HepG2 (cell line): ENCODE measurements around the gene ATP5F1A. TPM values are rescaled to one million over a fixed set of nuclear protein-coding genes. Genes with fewer than 3 reads are reported as not detected.

ENCODE experiments used
- ATAC-seq: fragments of 200-7000 bp; cut with Tn5 transposase; 3 replicates; pipeline ENCODE4 v1.9.1; 2020; ENCODE audit warnings: mild to moderate bottlenecking, moderate library complexity
- BruUV-seq: library from RNA; stranded (reverse); fragments of 400-500 nt; replicated peaks from 2 replicates; lab custom pipeline; 2021; lab: Mats Ljungman, UMichigan
- CTCF ChIA-PET: fragments of 300-600 bp; formaldehyde crosslinking; extraction: SDS; loops from one replicate; lab custom pipeline; 2021; ENCODE audit warnings: low total read pairs, inconsistent platforms, low intra/inter-chr PET ratio; lab: Yijun Ruan, JAX
- POLR2A ChIA-PET: fragments of 350-600 bp; sonication (Branson Sonifier 250); formaldehyde crosslinking; loops from one replicate; lab custom pipeline; 2020; ENCODE audit warnings: antibody characterized with exemption, inconsistent platforms; lab: Yijun Ruan, JAX
- DNase-seq: peaks from one replicate; pipeline ENCODE4 v3.0.0-alpha.2; 2015; ENCODE audit warnings: low spot score
- FAIRE-seq: peaks from 3 replicates; lab custom pipeline; 2011; peaks lifted over from hg19 to GRCh38; lab: Jason Lieb, UNC
- H2AFZ ChIP-seq: one replicate; pipeline ENCODE4 v1.6.1; 2011; ENCODE audit warnings: low read length, inconsistent platforms
- H3K27ac ChIP-seq: fragments of 300-600 bp; 3 replicates; pipeline ENCODE4 v1.8.0; 2011; ENCODE audit warnings: mixed run types, mild to moderate bottlenecking, mixed read lengths, low read length, inconsistent platforms; ENCODE audit not compliant: insufficient read depth; ENCODE audit errors: extremely low read length
- H3K27me3 ChIP-seq, 2 experiments: fragments of 200-600 bp in 1 of 2; 2 replicates in 1 of 2; 3 replicates in 1 of 2; pipeline versions ENCODE4 v1.6.0 to v1.8.0; 2011; ENCODE audit warnings: low read length in 2 of 2, mild to moderate bottlenecking in 2 of 2, moderate library complexity in 2 of 2, inconsistent platforms in 1 of 2; ENCODE audit not compliant: insufficient read depth in 2 of 2, control insufficient read depth in 1 of 2
- H3K36me3 ChIP-seq, 2 experiments: fragments of 200-600 bp in 1 of 2; replicated peaks in 1 of 2; 2 replicates in 1 of 2; 3 replicates in 1 of 2; pipeline versions ENCODE4 v1.5.1 to v1.8.0; 2011; ENCODE audit warnings: low read length in 2 of 2, inconsistent platforms in 1 of 2; ENCODE audit not compliant: insufficient read depth in 2 of 2, control insufficient read depth in 1 of 2
- H3K4me1 ChIP-seq: 2 replicates; pipeline ENCODE4 v1.5.1; 2012; ENCODE audit warnings: low read length, inconsistent platforms; ENCODE audit not compliant: insufficient read depth
- H3K4me2 ChIP-seq: 2 replicates; pipeline ENCODE4 v1.6.0; 2011; ENCODE audit warnings: low read depth, low read length, inconsistent platforms
- H3K4me3 ChIP-seq, 3 experiments: fragments of 200-600 bp in 1 of 3; sonication (generic), shearing (Covaris generic) in 1 of 3; replicated peaks in 1 of 3; 2 replicates each; pipeline ENCODE4 v1.5.1; 2011 to 2016; ENCODE audit warnings: low read length in 3 of 3, inconsistent platforms in 2 of 3, low read depth in 2 of 3, mild to moderate bottlenecking in 2 of 3, control low read depth in 1 of 3, mixed read lengths in 1 of 3; ENCODE audit not compliant: insufficient read depth in 1 of 3
- H3K79me2 ChIP-seq: one replicate; pipeline ENCODE4 v1.6.1; 2011; ENCODE audit warnings: low read length, inconsistent platforms; ENCODE audit not compliant: insufficient read depth
- H3K9ac ChIP-seq: 2 replicates; pipeline ENCODE4 v1.6.0; 2011; ENCODE audit warnings: mild to moderate bottlenecking, low read depth, low read length, inconsistent platforms; ENCODE audit not compliant: insufficient read depth
- H3K9me3 ChIP-seq: 2 replicates; pipeline ENCODE4 v1.5.1; 2012; ENCODE audit warnings: mild to moderate bottlenecking, low read length
- H4K20me1 ChIP-seq: 2 replicates; pipeline ENCODE4 v1.6.0; 2011; ENCODE audit warnings: inconsistent platforms, mild to moderate bottlenecking, low read length, moderate library complexity; ENCODE audit not compliant: insufficient read depth
- ESRRA ChIP-seq: sonication (generic); formaldehyde crosslinking; IDR thresholded peaks from 2 replicates; pipeline ENCODE4 v1.5.1; 2020; ENCODE audit warnings: mild to moderate bottlenecking, low read depth, missing genetic modification reagents
- FOXM1 ChIP-seq: sonication (generic); formaldehyde crosslinking; IDR thresholded peaks from 2 replicates; pipeline ENCODE4 v1.5.0; 2020; ENCODE audit warnings: missing genetic modification reagents
- FOXP1 ChIP-seq, 2 experiments: fragments of 450-650 bp in 1 of 2; IDR thresholded peaks; 2 replicates each; pipeline ENCODE4 v1.6.1; 2017 to 2018; ENCODE audit warnings: antibody characterized with exemption in 1 of 2
- LCORL ChIP-seq, 2 experiments: fragments of 450-650 bp in 1 of 2; sonication (generic) in 1 of 2; formaldehyde crosslinking in 1 of 2; IDR thresholded peaks; 2 replicates each; pipeline versions ENCODE4 v1.5.0 to v1.6.1; 2017 to 2020; ENCODE audit warnings: antibody characterized with exemption in 1 of 2, missing genetic modification reagents in 1 of 2
- MIXL1 ChIP-seq: IDR thresholded peaks from 2 replicates; pipeline ENCODE4 v1.6.1; 2016
- RAD21 ChIP-seq: fragments of 450-650 bp; formaldehyde crosslinking; IDR thresholded peaks from 2 replicates; pipeline ENCODE4 v1.5.0; 2020; ENCODE audit warnings: mild to moderate bottlenecking
- RFX1 ChIP-seq: fragments of 450-650 bp; IDR thresholded peaks from 2 replicates; pipeline ENCODE4 v1.6.1; 2017
- SMC3 ChIP-seq: IDR thresholded peaks from 2 replicates; pipeline ENCODE4 v1.6.1; 2011; ENCODE audit warnings: low read length, improper control_type of control experiment
- SRY ChIP-seq: sonication (generic); formaldehyde crosslinking; IDR thresholded peaks from 2 replicates; pipeline ENCODE4 v1.8.0; 2022; ENCODE audit warnings: mild to moderate bottlenecking, missing genetic modification reagents
- STAG1 ChIP-seq: sonication (generic); formaldehyde crosslinking; IDR thresholded peaks from 2 replicates; pipeline ENCODE4 v1.4.0; 2020; ENCODE audit warnings: missing genetic modification reagents
- ZNF598 ChIP-seq: sonication (generic); formaldehyde crosslinking; IDR thresholded peaks from 2 replicates; pipeline ENCODE4 v1.5.1; 2020; ENCODE audit warnings: mild to moderate bottlenecking, missing genetic modification reagents, borderline replicate concordance
- WGBS: methylation state at CpG from one replicate; pipeline ENCODE4 v1.1.6; 2017; ENCODE audit warnings: low lambda C conversion rate; 5-methylcytosine and 5-hydroxymethylcytosine counted together
- in situ Hi-C: cut with HindIII; loops from 2 replicates; pipeline ENCODE4 v1.10.0; 2017; ENCODE audit warnings: low pct_unique_long_range_greater_than_20kb; ENCODE audit not compliant: extremely low pct_ligation_motif_present
- intact Hi-C: fragments of 100-400 bp; cut with micrococcal nuclease; formaldehyde crosslinking; loops from one replicate; pipeline ENCODE4 v1.10.0; 2022; ENCODE audit not compliant: unreplicated experiment
- polyA plus RNA-seq, 8 experiments: library from polyadenylated mRNA; depleted of rRNA in 3 of 8; stranded (reverse) in 7 of 8; unstranded in 1 of 8; fragments of >200 nt; fragmentation: Illumina TruSeq in 4 of 8; extraction: Trizol in 4 of 8; gene quantifications; 2 replicates each; pipeline versions ENCODE4 v1.2.1 to v1.2.3, GENCODE V29; 2011 to 2016; ENCODE audit warnings: low read depth in 4 of 8, missing spikeins in 1 of 8, mixed read lengths in 1 of 8; ENCODE audit not compliant: insufficient read depth in 1 of 8
- total RNA-seq, 5 experiments: library from RNA; depleted of rRNA; stranded (reverse); fragments of >200 nt; fragmentation: Illumina TruSeq; extraction: Trizol; gene quantifications; 2 replicates each; pipeline ENCODE4 v1.2.3, GENCODE V29; 2016; ENCODE audit warnings: low read depth in 1 of 5
- TF ChIP-seq, protein P1 (sequence below): IDR thresholded peaks from 2 replicates; pipeline ENCODE4 v1.4.0; 2020; ENCODE audit warnings: mild to moderate bottlenecking, missing genetic modification reagents
- TF ChIP-seq, protein P2 (sequence below): sonication (generic); formaldehyde crosslinking; IDR thresholded peaks from 2 replicates; pipeline ENCODE4 v1.5.0; 2020; ENCODE audit warnings: mild to moderate bottlenecking, missing genetic modification reagents, moderate library complexity
- TF ChIP-seq, protein P3 (sequence below): IDR thresholded peaks from 2 replicates; pipeline ENCODE4 v1.6.1; 2012; ENCODE audit warnings: low read depth, low read length, improper control_type of control experiment

The ATP5F1A gene
- total and polyA plus RNA-seq, 2 of the 13 experiments (the other 11 are each of a cell fraction or from before 2014, with no cell fraction given): 459 to 922 TPM

DNA sequence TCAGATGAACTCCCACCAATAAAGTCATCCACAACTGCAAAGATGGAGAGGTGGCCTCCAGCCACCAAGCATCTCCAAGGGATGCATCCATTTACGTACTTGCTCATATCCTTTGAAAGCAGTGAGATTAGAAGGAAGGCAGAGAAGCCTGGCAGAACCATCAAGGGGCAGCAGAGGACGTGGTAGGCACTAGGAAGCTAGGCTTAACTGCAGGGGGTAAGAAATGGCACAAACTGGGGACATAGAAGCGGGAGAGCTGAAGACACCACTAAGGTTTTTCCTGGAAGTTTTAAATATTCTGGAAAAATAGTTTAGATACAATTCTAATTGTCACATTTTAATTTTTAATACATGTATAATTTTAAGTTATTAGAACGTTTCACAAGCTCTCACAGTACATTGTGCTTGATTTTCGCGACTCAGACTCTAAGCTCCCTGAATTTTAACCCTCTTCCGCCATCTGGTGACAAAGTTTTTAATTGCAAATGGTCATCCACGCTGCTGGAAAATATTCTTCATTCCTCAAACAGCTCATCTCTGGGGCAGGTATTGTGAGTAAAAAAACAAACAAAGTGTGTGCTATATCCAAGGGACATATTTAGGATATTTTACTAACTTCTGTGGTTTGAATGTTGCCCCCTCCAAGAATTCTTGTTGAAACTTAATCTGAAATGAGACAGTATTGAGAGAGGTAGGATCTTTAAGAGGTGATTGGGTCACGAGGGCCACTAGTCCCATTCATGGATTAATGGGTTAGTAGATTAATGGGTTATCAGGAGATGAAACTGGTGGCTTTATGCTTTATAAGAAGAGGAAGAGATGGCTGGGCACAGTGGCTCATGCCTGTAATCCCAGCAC, 24.4 kb downstream of the ATP5F1A start:
- H3K4me2 ChIP-seq: no peak overlapping the region
- H3K27me3 ChIP-seq: peaks cover 12 to 39% of the 10 kb centered on the region in 2 experiments; a peak in 4 of 5 replicates
- DNase-seq: peak; percentile 62
- intact Hi-C loops: loop anchor here (1.0 to 10.0 kb wide), 4 partner anchors 106 to 409 kb away; partner anchors contain the start of gene EPG5
- TF ChIP-seq ESRRA (CRISPR knock-in tag): no peak
- TF ChIP-seq SMC3: peak; percentile 73
- no peak for TF ChIP-seq RFX1
- peak; percentile 72 for TF ChIP-seq STAG1
- TF ChIP-seq, protein P1, sequence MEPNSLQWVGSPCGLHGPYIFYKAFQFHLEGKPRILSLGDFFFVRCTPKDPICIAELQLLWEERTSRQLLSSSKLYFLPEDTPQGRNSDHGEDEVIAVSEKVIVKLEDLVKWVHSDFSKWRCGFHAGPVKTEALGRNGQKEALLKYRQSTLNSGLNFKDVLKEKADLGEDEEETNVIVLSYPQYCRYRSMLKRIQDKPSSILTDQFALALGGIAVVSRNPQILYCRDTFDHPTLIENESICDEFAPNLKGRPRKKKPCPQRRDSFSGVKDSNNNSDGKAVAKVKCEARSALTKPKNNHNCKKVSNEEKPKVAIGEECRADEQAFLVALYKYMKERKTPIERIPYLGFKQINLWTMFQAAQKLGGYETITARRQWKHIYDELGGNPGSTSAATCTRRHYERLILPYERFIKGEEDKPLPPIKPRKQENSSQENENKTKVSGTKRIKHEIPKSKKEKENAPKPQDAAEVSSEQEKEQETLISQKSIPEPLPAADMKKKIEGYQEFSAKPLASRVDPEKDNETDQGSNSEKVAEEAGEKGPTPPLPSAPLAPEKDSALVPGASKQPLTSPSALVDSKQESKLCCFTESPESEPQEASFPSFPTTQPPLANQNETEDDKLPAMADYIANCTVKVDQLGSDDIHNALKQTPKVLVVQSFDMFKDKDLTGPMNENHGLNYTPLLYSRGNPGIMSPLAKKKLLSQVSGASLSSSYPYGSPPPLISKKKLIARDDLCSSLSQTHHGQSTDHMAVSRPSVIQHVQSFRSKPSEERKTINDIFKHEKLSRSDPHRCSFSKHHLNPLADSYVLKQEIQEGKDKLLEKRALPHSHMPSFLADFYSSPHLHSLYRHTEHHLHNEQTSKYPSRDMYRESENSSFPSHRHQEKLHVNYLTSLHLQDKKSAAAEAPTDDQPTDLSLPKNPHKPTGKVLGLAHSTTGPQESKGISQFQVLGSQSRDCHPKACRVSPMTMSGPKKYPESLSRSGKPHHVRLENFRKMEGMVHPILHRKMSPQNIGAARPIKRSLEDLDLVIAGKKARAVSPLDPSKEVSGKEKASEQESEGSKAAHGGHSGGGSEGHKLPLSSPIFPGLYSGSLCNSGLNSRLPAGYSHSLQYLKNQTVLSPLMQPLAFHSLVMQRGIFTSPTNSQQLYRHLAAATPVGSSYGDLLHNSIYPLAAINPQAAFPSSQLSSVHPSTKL (CRISPR knock-in tag): 0 out of 2 replicates have a peak, but pooled peaks have one; percentile 19
- TF ChIP-seq FOXP1 (IDR thresholded peaks at IDR 0.05): no peak
- no peak for TF ChIP-seq FOXP1 (CRISPR knock-in tag; IDR thresholded peaks at IDR 0.05)
- TF ChIP-seq, protein P2, sequence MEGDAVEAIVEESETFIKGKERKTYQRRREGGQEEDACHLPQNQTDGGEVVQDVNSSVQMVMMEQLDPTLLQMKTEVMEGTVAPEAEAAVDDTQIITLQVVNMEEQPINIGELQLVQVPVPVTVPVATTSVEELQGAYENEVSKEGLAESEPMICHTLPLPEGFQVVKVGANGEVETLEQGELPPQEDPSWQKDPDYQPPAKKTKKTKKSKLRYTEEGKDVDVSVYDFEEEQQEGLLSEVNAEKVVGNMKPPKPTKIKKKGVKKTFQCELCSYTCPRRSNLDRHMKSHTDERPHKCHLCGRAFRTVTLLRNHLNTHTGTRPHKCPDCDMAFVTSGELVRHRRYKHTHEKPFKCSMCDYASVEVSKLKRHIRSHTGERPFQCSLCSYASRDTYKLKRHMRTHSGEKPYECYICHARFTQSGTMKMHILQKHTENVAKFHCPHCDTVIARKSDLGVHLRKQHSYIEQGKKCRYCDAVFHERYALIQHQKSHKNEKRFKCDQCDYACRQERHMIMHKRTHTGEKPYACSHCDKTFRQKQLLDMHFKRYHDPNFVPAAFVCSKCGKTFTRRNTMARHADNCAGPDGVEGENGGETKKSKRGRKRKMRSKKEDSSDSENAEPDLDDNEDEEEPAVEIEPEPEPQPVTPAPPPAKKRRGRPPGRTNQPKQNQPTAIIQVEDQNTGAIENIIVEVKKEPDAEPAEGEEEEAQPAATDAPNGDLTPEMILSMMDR: peak; percentile 72
- TF ChIP-seq FOXM1 (CRISPR knock-in tag): no peak
- peak; percentile 48; the same call in 1 of the 2 replicates for TF ChIP-seq MIXL1 (CRISPR knock-in tag)
- TF ChIP-seq, protein P3, sequence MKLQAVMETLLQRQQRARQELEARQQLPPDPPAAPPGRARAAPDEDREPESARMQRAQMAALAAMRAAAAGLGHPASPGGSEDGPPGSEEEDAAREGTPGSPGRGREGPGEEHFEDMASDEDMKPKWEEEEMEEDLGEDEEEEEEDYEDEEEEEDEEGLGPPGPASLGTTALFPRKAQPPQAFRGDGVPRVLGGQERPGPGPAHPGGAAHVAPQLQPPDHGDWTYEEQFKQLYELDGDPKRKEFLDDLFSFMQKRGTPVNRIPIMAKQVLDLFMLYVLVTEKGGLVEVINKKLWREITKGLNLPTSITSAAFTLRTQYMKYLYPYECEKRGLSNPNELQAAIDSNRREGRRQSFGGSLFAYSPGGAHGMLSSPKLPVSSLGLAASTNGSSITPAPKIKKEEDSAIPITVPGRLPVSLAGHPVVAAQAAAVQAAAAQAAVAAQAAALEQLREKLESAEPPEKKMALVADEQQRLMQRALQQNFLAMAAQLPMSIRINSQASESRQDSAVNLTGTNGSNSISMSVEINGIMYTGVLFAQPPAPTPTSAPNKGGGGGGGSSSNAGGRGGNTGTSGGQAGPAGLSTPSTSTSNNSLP: 0 out of 2 replicates have a peak, but pooled peaks have one; percentile 25
- TF ChIP-seq SRY (CRISPR knock-in tag): no peak
- TF ChIP-seq ZNF598 (CRISPR knock-in tag): no peak
- no peak for TF ChIP-seq LCORL (IDR thresholded peaks at IDR 0.05)
- 0 out of 2 replicates have a peak, but pooled peaks have one; percentile 21 for TF ChIP-seq LCORL (CRISPR knock-in tag; IDR thresholded peaks at IDR 0.05)
- peak; percentile 35; the same call in 1 of the 2 replicates for TF ChIP-seq RAD21 (CRISPR knock-in tag)
- peaks cover 21% of the 10 kb centered on the region for H3K4me1 ChIP-seq
- H3K9me3 ChIP-seq: no peaks in the 10 kb centered on the region
- 0 out of 5 replicates have a peak, but pooled peaks cover 0 to 4% of the 10 kb centered on the region in 2 experiments for H3K36me3 ChIP-seq
- FAIRE-seq: peak; percentile 86
- WGBS: 31% methylated on average over 9 of the region's 9 CpGs
- H4K20me1 ChIP-seq: peaks cover 9% of the 10 kb centered on the region; the same call in 1 of the 2 replicates
- peak; percentile 52 for ATAC-seq
- no TSS peak for BruUV-seq
- in situ Hi-C loops: loop anchor here (5.0 to 10.0 kb wide), 2 partner anchors 106 to 379 kb away; partner anchors contain the start of gene EPG5
- ChIA-PET CTCF (interaction anchor here (1.4 to 2.0 kb wide), 3 partner anchors 100 to 409 kb away, joined by 3 to 6 read pairs (median 4); no protein-coding TSS in a partner anchor), POLR2A (interaction anchor here (1.0 to 1.2 kb wide), 3 partner anchors 23 to 30 kb away, joined by 3 to 5 read pairs (median 4); partner anchors contain the start of gene HAUS1)
- no peak overlapping the region for H3K27ac ChIP-seq
- no peak overlapping the region for H3K4me3 ChIP-seq
- H2AFZ ChIP-seq: no peak overlapping the region
- H3K9ac ChIP-seq: no peak overlapping the region
- no peaks in the 10 kb centered on the region for H3K79me2 ChIP-seq
